Lung (tissue), 12 donors: ENCODE data around the gene DPH1. TPM values are rescaled to one million over a fixed set of nuclear protein-coding genes. Genes with fewer than 3 reads are reported as not detected.
A peak's percentile ranks its signal among the peaks of the same experiment; 100 is the strongest.

Experiments used
- ATAC-seq: fragments of 200-7000 bp; cut with Tn5 transposase; one replicate; pipeline ENCODE4 v1.9.1; 2020; ENCODE audit warnings: moderate number of reproducible peaks; ENCODE audit not compliant: insufficient read depth, low FRiP score
- DNase-seq, 3 donors: peaks; one replicate each; pipeline ENCODE4 v3.0.0-alpha.2; 2013 to 2017
- H3K27ac ChIP-seq, 2 donors: one replicate each; pipeline ENCODE4 v1.5.1; 2013; ENCODE audit warnings: mild to moderate bottlenecking in 2 of 2, moderate library complexity in 2 of 2, control low read depth in 1 of 2, inconsistent platforms in 1 of 2, low read depth in 1 of 2, low read length in 1 of 2
- H3K27me3 ChIP-seq, 3 donors: one replicate each; pipeline ENCODE4 v1.5.1; 2013; ENCODE audit warnings: low read length in 2 of 3; ENCODE audit not compliant: control insufficient read depth in 3 of 3, insufficient read depth in 3 of 3
- H3K36me3 ChIP-seq, 4 donors: one replicate each; pipeline ENCODE4 v1.5.1; 2013; ENCODE audit warnings: low read length in 4 of 4, mild to moderate bottlenecking in 1 of 4, moderate library complexity in 1 of 4; ENCODE audit not compliant: control insufficient read depth in 4 of 4, insufficient read depth in 4 of 4
- H3K4me1 ChIP-seq, 5 donors: one replicate each; pipeline ENCODE4 v1.5.1; 2013; ENCODE audit warnings: low read length in 5 of 5, mild to moderate bottlenecking in 2 of 5, moderate library complexity in 1 of 5; ENCODE audit not compliant: control insufficient read depth in 5 of 5, insufficient read depth in 5 of 5
- H3K4me3 ChIP-seq: one replicate; pipeline ENCODE4 v1.5.1; 2013; ENCODE audit warnings: mild to moderate bottlenecking, control low read depth, moderate library complexity
- H3K9ac ChIP-seq, 2 donors: one replicate each; pipeline ENCODE4 v1.5.1; 2013; ENCODE audit warnings: low read length in 2 of 2, control low read depth in 1 of 2; ENCODE audit not compliant: insufficient read depth in 1 of 2
- H3K9me3 ChIP-seq, 4 donors: one replicate each; pipeline ENCODE4 v1.5.1; 2013; ENCODE audit warnings: low read length in 3 of 4, mild to moderate bottlenecking in 1 of 4, moderate library complexity in 1 of 4; ENCODE audit not compliant: control insufficient read depth in 4 of 4, insufficient read depth in 3 of 4
- WGBS, 2 donors: extraction: QIAGEN DNeasy Blood & Tissue Kit; methylation state at CpG; one replicate each; pipeline ENCODE4 v1.1.7; 2013; 5-methylcytosine and 5-hydroxymethylcytosine counted together
- polyA plus RNA-seq, 2 donors: library from polyadenylated mRNA; stranded (reverse); fragments of 200-250 nt; gene quantifications; one replicate each; pipeline ENCODE4 v1.2.1, GENCODE V29; 2013
- total RNA-seq, 2 donors: library from RNA; depleted of rRNA in 1 of 2; stranded (reverse); fragments of >200 nt in 1 of 2; gene quantifications; one replicate each; pipeline ENCODE4 v1.2.1, GENCODE V29; 2014 to 2021
- TF ChIP-seq, protein P1 (sequence below): IDR thresholded peaks from 2 replicates; pipeline ENCODE4 v1.5.1; 2012; ENCODE audit warnings: mild to moderate bottlenecking; ENCODE audit errors: control extremely low read depth, extremely low read depth
- donor health status: control.
- donor health status: control.
- donor health status: Bipolar disorder and iron deficiency.
- donor health status: healthy.
- donor health status: DM: yes; HTN: yes; CAD: no.

The DPH1 gene
- total and polyA plus RNA-seq, 4 donors = 21.1 to 37.8 (median 27.2) TPM

DNA sequence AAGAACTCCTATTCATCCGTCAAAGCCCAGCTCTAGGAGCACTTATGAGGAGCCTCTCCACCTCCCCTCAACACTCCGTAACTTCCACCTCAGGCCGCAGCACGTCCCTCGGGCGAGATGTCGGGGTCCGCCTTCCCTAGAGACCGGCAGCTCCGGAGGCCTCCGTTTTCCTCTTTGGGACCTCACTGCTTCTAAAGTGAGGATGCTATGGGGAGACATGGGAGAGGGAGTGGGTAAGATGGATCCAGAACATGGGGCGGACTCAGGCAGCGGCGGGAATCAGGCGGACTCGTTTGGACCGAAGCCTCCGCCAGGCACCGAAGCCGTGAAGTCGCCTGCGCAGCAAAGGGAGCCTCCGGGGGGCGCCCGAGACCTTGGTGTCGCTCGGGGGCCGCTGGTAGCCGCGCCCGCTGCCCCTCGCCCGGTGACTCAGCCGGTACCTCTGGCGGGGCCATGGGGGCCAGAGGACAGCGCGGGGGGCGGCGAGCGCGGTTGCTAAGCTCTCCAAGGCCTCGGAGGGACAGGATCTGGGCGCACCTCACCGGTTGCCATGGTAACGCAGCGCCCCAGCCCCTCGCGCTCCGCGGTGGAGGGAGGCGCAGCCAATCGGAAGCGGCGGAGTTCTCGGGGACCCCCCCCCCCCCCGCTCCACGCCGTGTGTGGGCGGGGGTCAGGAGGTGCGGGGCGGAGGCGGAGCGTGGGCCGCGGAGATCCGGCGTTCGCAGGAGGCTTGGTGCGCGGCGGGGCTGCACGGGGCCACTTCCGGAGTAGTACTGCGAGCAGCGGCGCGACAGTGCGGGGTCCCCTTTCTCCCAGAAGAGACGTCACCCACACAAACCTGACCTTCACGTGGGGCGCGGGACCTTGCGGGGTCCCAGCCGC lies 23.7 kb downstream of the DPH1 start:
- no peak overlapping the region for H3K9ac ChIP-seq

DNA sequence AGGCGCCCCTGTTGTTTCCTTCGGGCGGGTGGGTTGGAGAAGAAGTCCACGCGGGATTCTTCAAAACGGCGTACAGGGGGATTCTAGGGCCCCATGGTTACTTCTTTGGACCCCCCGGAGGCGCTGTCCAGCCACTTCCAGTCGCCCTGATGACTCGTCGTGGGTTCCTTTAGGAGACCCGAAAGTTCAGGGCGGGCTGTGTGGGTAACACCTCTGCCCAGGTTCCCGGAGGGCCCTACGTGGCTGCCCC lies 24.2 kb downstream of the DPH1 start:
- Histone ChIP-seq H3K4me1 (peaks cover 1 to 29% (median 17%) of the 10 kb centered on the region in 5 donors), H3K27ac (peak overlapping the region; percentile 24 to 60), H3K27me3 (peaks cover 0 to 13% (median 0%) of the 10 kb centered on the region in 3 donors), H3K9ac (no peak overlapping the region), H3K4me3 (peak overlapping the region; percentile 10), H3K36me3 (peaks cover 0 to 12% (median 3%) of the 10 kb centered on the region in 4 donors), H3K9me3 (no peaks in the 10 kb centered on the region)
- TF ChIP-seq, protein P1, sequence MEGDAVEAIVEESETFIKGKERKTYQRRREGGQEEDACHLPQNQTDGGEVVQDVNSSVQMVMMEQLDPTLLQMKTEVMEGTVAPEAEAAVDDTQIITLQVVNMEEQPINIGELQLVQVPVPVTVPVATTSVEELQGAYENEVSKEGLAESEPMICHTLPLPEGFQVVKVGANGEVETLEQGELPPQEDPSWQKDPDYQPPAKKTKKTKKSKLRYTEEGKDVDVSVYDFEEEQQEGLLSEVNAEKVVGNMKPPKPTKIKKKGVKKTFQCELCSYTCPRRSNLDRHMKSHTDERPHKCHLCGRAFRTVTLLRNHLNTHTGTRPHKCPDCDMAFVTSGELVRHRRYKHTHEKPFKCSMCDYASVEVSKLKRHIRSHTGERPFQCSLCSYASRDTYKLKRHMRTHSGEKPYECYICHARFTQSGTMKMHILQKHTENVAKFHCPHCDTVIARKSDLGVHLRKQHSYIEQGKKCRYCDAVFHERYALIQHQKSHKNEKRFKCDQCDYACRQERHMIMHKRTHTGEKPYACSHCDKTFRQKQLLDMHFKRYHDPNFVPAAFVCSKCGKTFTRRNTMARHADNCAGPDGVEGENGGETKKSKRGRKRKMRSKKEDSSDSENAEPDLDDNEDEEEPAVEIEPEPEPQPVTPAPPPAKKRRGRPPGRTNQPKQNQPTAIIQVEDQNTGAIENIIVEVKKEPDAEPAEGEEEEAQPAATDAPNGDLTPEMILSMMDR = no peak
- 7% methylated on average over 16 of the region's 16 CpGs for WGBS, 2 donors
- ATAC-seq (no peak), DNase-seq (peak in 2 of 3 donors; percentile 56 to 76)

More for the DNA sequence above, 23.7 kb downstream of the DPH1 start:
- peaks cover 0 to 11% (median 3%) of the 10 kb centered on the region in 4 donors for H3K36me3 ChIP-seq
- peaks cover 0 to 13% (median 1%) of the 10 kb centered on the region in 3 donors for H3K27me3 ChIP-seq
- H3K27ac ChIP-seq = peak overlapping the region in 1 of 2 donors; percentile 60
- ATAC-seq (no peak), DNase-seq (peak; percentile 72 to 75 (median 72))
- H3K4me1 ChIP-seq = peaks cover 7 to 31% (median 23%) of the 10 kb centered on the region in 5 donors
- H3K9me3 ChIP-seq = no peaks in the 10 kb centered on the region
- 5 to 6% methylated on average over 63 to 84 of the region's 84 CpGs for WGBS, 2 donors
- H3K4me3 ChIP-seq = peak overlapping the region; percentile 10
- TF ChIP-seq, protein P1 = peak; percentile 52

DNA sequence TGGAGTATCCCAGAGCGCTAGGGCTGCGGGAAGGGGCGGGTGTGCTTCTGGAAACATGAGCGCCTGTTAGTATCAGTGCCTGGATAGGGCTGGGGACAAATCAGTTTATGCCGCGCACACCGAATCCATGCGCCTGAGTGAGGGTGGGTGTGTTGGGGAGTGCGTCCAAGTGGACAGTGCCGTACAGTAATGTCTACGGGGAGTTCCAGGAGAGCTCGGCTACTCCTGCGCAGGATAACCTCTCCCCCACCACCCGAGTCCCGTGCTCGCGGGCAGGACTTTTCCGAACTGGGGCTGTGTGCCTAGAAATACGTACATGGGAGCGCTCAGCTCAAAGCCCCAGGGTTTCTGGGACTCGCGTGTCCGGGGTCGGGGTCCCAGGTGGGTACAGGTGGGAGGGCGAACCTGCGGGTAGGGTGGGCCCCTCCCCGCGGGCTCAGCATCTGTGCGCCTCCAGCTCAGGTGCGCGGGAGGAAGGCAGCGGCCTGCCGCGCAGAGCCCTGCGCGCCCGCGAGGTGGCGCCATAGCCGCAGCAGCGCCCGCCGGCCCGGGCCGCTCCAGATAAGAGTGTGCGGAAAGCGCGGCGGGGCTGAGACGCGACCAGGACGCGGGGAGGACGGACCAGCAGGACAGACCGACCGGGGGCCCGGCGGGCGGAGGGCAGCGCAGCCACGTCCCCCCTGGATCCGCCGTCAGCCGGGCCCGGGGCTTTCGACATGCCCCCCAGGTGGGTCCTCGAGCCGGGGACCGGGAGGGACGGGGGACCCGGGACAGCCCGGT lies 24.7 kb downstream of the DPH1 start, which contains the start of gene HIC1:
HIC1 (plus strand) TSS at position 592 of the 780 bp plus-strand sequence. CDS start 1,588 bp downstream, outside the sequence.
- Histone ChIP-seq H3K9ac (no peak within 1 kb of the TSS), H3K4me1 (peaks cover 0 to 28% (median 20%) of the 10 kb centered on the region in 5 donors), H3K27ac (peak within 1 kb of the TSS; percentile 86 to 88), H3K36me3 (peaks cover 0 to 16% (median 4%) of the 10 kb centered on the region in 4 donors), H3K9me3 (no peaks in the 10 kb centered on the region), H3K4me3 (peak within 1 kb of the TSS; percentile 47), H3K27me3 (peaks cover 0 to 13% (median 0%) of the 10 kb centered on the region in 3 donors)
- DNase-seq = peak; percentile 87 to 89 (median 87)
- TF ChIP-seq, protein P1 = peak; percentile 84
- 1 to 4% methylated on average over 59 to 72 of the region's 72 CpGs for WGBS, 2 donors
- ATAC-seq = peak; percentile 65
